ENCODE results near the gene CCDC8. TPM values are rescaled to one million over a fixed set of nuclear protein-coding genes. Genes with fewer than 3 reads are reported as not detected.
A peak's percentile ranks its signal among the peaks of the same experiment; 100 is the strongest.

CCDC8 gene, protein sequence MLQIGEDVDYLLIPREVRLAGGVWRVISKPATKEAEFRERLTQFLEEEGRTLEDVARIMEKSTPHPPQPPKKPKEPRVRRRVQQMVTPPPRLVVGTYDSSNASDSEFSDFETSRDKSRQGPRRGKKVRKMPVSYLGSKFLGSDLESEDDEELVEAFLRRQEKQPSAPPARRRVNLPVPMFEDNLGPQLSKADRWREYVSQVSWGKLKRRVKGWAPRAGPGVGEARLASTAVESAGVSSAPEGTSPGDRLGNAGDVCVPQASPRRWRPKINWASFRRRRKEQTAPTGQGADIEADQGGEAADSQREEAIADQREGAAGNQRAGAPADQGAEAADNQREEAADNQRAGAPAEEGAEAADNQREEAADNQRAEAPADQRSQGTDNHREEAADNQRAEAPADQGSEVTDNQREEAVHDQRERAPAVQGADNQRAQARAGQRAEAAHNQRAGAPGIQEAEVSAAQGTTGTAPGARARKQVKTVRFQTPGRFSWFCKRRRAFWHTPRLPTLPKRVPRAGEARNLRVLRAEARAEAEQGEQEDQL
- total RNA-seq, result 34.5 and 35.0 TPM in 2 replicates
- long read RNA-seq, partial matches to known transcripts, result 0 of 1 reads
- long read RNA-seq, other reads (novel, unspliced or antisense), result 0 of 1 reads

DNA sequence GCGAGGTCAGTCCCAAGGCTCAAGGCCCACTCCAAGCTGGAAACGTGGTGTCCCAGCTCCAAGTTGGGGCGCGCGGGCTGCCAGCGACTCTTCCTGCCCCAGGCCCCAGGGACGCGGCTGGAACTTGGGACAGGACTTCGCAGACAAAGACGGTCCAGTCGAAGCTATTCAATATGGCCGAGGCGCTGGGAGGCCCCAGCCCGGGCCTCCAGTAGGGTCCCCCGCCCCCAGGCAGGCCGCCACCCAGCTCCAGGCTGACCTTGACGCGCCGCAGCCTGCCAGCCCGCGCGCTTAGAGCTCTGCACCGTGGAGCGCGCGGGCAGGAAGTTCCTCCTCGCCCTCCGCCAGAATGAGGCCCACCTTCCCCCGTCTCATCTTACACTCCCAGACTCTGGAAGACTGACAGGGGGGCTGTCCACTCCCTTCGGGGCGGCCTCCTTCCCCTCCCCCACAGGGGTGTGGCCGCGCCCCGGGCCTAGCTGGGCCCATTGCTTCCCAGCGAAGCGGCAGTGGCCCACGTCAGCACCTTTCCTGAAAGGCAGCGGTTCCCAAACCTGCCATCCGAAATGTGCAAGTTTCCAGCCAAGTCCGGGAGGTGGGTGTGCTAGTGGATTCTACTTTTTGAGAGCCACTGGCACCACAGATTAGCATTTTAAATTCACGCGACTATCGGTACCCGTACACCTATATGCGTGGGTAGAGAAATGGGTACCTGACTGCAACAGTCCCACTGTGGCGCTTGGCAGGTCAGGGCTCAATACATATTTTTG lies at the start of gene CCDC8:
Gene CCDC8, minus strand, starts transcription at position 303 of the 770 bp plus-strand sequence. CDS start 754 bp downstream, outside the sequence.
- Mint-ChIP-seq H3K4me3 (ENCODE audit: unreplicated experiment) (peak within 1 kb of the TSS; percentile 95), H3K4me1 (ENCODE audit: unreplicated experiment) (peaks cover 60% of the 10 kb centered on the region), H3K9me3 (ENCODE audit: unreplicated experiment) (no peaks in the 10 kb centered on the region), H3K27ac (ENCODE audit: unreplicated experiment) (peak within 1 kb of the TSS; percentile 94), H3K36me3 (ENCODE audit: unreplicated experiment) (peaks cover 17% of the 10 kb centered on the region), H3K27me3 (ENCODE audit: unreplicated experiment) (peaks cover 2% of the 10 kb centered on the region)
- TF ChIP-seq, protein P1, sequence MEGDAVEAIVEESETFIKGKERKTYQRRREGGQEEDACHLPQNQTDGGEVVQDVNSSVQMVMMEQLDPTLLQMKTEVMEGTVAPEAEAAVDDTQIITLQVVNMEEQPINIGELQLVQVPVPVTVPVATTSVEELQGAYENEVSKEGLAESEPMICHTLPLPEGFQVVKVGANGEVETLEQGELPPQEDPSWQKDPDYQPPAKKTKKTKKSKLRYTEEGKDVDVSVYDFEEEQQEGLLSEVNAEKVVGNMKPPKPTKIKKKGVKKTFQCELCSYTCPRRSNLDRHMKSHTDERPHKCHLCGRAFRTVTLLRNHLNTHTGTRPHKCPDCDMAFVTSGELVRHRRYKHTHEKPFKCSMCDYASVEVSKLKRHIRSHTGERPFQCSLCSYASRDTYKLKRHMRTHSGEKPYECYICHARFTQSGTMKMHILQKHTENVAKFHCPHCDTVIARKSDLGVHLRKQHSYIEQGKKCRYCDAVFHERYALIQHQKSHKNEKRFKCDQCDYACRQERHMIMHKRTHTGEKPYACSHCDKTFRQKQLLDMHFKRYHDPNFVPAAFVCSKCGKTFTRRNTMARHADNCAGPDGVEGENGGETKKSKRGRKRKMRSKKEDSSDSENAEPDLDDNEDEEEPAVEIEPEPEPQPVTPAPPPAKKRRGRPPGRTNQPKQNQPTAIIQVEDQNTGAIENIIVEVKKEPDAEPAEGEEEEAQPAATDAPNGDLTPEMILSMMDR (IDR thresholded peaks at IDR 0.05), result no peak
- peak; percentile 97 for DNase-seq (ENCODE audit: extremely low spot score, unreplicated experiment)

DNA sequence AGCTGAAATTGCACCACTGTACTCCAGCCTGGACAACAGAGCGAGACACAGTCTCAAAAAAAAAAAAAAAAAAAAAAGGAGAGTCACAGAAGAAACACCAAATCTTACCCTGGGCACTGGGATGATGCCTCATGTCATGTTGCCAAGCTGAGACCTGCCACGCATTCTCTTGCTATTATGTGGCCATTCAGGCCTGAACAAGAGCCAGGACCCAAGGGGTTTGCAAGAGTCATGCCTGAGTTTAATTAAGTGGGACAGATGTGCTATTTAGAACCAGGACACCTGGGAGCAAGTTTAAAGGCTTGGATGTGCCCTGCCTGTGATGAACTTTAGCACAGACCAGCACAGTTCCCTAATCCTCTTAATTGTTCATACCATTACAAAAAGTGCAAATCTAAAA lies 48.2 kb upstream of the CCDC8 start:
- Mint-ChIP-seq H3K27ac (ENCODE audit: unreplicated experiment) (no peak overlapping the region), H3K27me3 (ENCODE audit: unreplicated experiment) (no peaks in the 10 kb centered on the region), H3K4me3 (ENCODE audit: unreplicated experiment) (no peak overlapping the region), H3K9me3 (ENCODE audit: unreplicated experiment) (no peaks in the 10 kb centered on the region), H3K4me1 (ENCODE audit: unreplicated experiment) (peaks cover 7% of the 10 kb centered on the region), H3K36me3 (ENCODE audit: unreplicated experiment) (peaks cover 2% of the 10 kb centered on the region)
- DNase-seq (ENCODE audit: extremely low spot score, unreplicated experiment), result no peak
- TF ChIP-seq, protein P1 (IDR thresholded peaks at IDR 0.05), result no peak

DNA sequence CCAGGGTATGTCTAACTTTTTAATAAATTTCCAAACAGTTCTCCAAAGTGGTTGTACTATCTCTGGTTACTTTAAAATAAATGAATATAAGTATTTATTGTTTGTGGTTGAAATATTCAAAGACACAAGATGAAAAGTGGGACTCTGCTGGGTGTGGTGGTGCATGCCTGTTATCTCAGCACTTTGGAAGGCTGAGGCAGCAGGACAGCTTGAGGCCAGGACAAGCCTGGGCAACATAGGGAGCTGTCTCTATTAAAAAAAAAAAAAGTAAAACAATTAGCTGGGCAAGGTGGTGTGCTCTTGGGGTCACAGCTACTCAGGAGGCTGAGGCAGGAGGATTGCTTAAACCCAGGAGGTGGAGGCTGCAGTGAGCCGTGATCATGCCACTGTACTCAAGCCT lies 47.6 kb upstream of the CCDC8 start:
- no peak for DNase-seq (ENCODE audit: extremely low spot score, unreplicated experiment)
- Mint-ChIP-seq H3K36me3 (ENCODE audit: unreplicated experiment) (peaks cover 2% of the 10 kb centered on the region), H3K27me3 (ENCODE audit: unreplicated experiment) (no peaks in the 10 kb centered on the region), H3K4me3 (ENCODE audit: unreplicated experiment) (no peak overlapping the region), H3K27ac (ENCODE audit: unreplicated experiment) (no peak overlapping the region), H3K4me1 (ENCODE audit: unreplicated experiment) (peaks cover 5% of the 10 kb centered on the region), H3K9me3 (ENCODE audit: unreplicated experiment) (no peaks in the 10 kb centered on the region)
- TF ChIP-seq, protein P1 (IDR thresholded peaks at IDR 0.05), result no peak

DNA sequence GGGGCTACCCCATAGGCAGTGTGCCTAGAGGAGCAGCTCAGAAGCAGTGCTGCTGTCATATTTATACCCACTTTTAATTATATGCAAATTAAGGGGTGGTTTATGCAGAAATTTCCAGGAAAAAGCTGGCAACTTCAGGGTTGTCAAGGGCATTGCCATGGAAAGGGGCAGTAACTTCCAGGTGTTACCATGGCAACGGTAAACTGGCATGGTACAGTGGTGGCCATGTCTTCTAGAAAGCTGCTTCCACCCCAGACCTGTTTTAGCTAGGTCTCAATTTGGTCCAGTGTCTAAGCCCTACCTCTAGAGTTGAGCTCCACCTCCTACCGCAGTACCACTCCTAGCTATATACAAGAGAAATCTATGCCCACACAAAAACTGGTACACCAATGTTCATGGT lies 46.7 kb upstream of the CCDC8 start:
- Mint-ChIP-seq H3K36me3 (ENCODE audit: unreplicated experiment) (no peaks in the 10 kb centered on the region), H3K9me3 (ENCODE audit: unreplicated experiment) (no peaks in the 10 kb centered on the region), H3K4me1 (ENCODE audit: unreplicated experiment) (peaks cover 4% of the 10 kb centered on the region), H3K27me3 (ENCODE audit: unreplicated experiment) (no peaks in the 10 kb centered on the region), H3K27ac (ENCODE audit: unreplicated experiment) (no peak overlapping the region), H3K4me3 (ENCODE audit: unreplicated experiment) (no peak overlapping the region)
- TF ChIP-seq, protein P1 (IDR thresholded peaks at IDR 0.05), result no peak
- DNase-seq (ENCODE audit: extremely low spot score, unreplicated experiment), result no peak

All from osteocyte (in vitro differentiated cells).